ENCODE measurements around the gene C11orf68.

Gene C11orf68

GRCh38 chr11:65870706-65871681, 47.9 kb downstream of the C11orf68 start:
- no peak overlapping the region for H3K27ac ChIP-seq (replicated peaks; ENCODE audit: low read length)
- no peak overlapping the region for H3K18ac ChIP-seq (ENCODE audit: low read length)
- H2AFZ ChIP-seq (ENCODE audit: low read length) = peak overlapping the region; percentile 75
- peak overlapping the region; percentile 71 for H2BK15ac ChIP-seq (ENCODE audit: low read length)
- H3K9me3 ChIP-seq (replicated peaks in 1 of 2; ENCODE audit: control insufficient read depth in 2 of 2, insufficient read depth in 1 of 2, low read depth in 1 of 2, low read length in 2 of 2) = no peaks in the 10 kb centered on the region
- no peak overlapping the region for H3K4me2 ChIP-seq (ENCODE audit: insufficient read depth, low read length, poor library complexity, severe bottlenecking)
- no peak overlapping the region for H2BK5ac ChIP-seq (ENCODE audit: low read length)
- no peak overlapping the region for H4K91ac ChIP-seq (ENCODE audit: low read depth, low read length, poor library complexity)
- peak overlapping the region; percentile 16 for H2BK12ac ChIP-seq (ENCODE audit: low read length)
- no peak overlapping the region for H3K9ac ChIP-seq (ENCODE audit: low read depth, low read length, poor library complexity)
- H3K79me1 ChIP-seq (ENCODE audit: low read depth, low read length) = peaks cover 3% of the 10 kb centered on the region
- no peak overlapping the region for H3K14ac ChIP-seq (ENCODE audit: low read length)
- peaks cover 0 to 5% (median 0%) of the 10 kb centered on the region in 3 experiments for H3K27me3 ChIP-seq (ENCODE audit: control insufficient read depth in 3 of 3, insufficient read depth in 3 of 3, low read depth in 1 of 3, low read length in 3 of 3)
- H3K23ac ChIP-seq (ENCODE audit: low read depth, low read length, poor library complexity) = peak overlapping the region; percentile 47
- DNase-seq (ENCODE audit: low spot score) = no peak
- H3K36me3 ChIP-seq (replicated peaks in 1 of 2; ENCODE audit: control insufficient read depth in 2 of 2, insufficient read depth in 2 of 2, low read length in 2 of 2) = peaks cover 4 to 19% of the 10 kb centered on the region in 2 donors
- H2BK120ac ChIP-seq (ENCODE audit: low read depth, low read length) = no peak overlapping the region
- no peak overlapping the region for H4K8ac ChIP-seq (ENCODE audit: low read depth, low read length)
- no CpG with 5 or more reads among the region's 24 CpGs for WGBS, 2 donors (ENCODE audit: extremely low coverage in 2 of 2, insufficient read length in 2 of 2, insufficient replicate concordance in 1 of 2)
- no peak overlapping the region for H3K4ac ChIP-seq (ENCODE audit: low read length)
- H2AK5ac ChIP-seq (ENCODE audit: low read depth, low read length) = peak overlapping the region; percentile 94
- H3K4me3 ChIP-seq (ENCODE audit: low read length in 2 of 2) = no peak overlapping the region
- peaks cover 5 to 22% of the 10 kb centered on the region in 2 donors for H3K4me1 ChIP-seq (ENCODE audit: control insufficient read depth in 2 of 2, insufficient read depth in 1 of 2, low read depth in 1 of 2, low read length in 2 of 2)

DNA sequence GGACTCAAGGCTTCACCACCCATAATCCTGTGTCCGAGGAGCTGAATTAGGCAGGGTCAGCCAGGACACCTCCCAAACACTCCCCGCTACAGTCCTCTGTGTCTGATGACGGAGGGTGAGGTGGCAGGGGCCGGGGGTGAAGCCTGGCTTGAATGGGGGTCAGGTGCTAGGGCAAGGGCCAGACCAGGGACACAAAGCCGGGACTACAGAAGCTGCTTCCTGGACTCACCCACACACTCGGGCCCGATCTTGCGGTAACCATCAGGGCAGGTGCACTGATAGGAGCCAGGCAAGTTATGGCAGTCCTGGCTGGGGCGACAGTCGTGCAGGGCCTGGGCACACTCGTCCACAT, 48.6 kb downstream of the C11orf68 start:
- Histone ChIP-seq H3K9me3 (replicated peaks in 1 of 2; ENCODE audit: control insufficient read depth in 2 of 2, insufficient read depth in 1 of 2, low read depth in 1 of 2, low read length in 2 of 2) (no peaks in the 10 kb centered on the region), H3K27me3 (ENCODE audit: control insufficient read depth in 3 of 3, insufficient read depth in 3 of 3, low read depth in 1 of 3, low read length in 3 of 3) (peaks cover 0 to 5% (median 0%) of the 10 kb centered on the region in 3 experiments), H4K8ac (ENCODE audit: low read depth, low read length) (no peak overlapping the region), H2AK5ac (ENCODE audit: low read depth, low read length) (peak overlapping the region; percentile 13), H2BK12ac (ENCODE audit: low read length) (no peak overlapping the region), H3K4me2 (ENCODE audit: insufficient read depth, low read length, poor library complexity, severe bottlenecking) (no peak overlapping the region), H4K91ac (ENCODE audit: low read depth, low read length, poor library complexity) (peak overlapping the region; percentile 89), H2BK15ac (ENCODE audit: low read length) (no peak overlapping the region), H3K79me1 (ENCODE audit: low read depth, low read length) (peaks cover 3% of the 10 kb centered on the region), H3K9ac (ENCODE audit: low read depth, low read length, poor library complexity) (no peak overlapping the region), H3K4ac (ENCODE audit: low read length) (no peak overlapping the region), H3K14ac (ENCODE audit: low read length) (no peak overlapping the region), H3K27ac (replicated peaks; ENCODE audit: low read length) (no peak overlapping the region), H3K4me3 (ENCODE audit: low read length in 2 of 2) (no peak overlapping the region), H2BK5ac (ENCODE audit: low read length) (peak overlapping the region; percentile 43), H3K18ac (ENCODE audit: low read length) (peak overlapping the region; percentile 32), H2AFZ (ENCODE audit: low read length) (no peak overlapping the region), H3K36me3 (replicated peaks in 1 of 2; ENCODE audit: control insufficient read depth in 2 of 2, insufficient read depth in 2 of 2, low read length in 2 of 2) (peaks cover 6 to 26% of the 10 kb centered on the region in 2 donors), H2BK120ac (ENCODE audit: low read depth, low read length) (no peak overlapping the region), H3K4me1 (ENCODE audit: control insufficient read depth in 2 of 2, insufficient read depth in 1 of 2, low read depth in 1 of 2, low read length in 2 of 2) (peaks cover 5 to 22% of the 10 kb centered on the region in 2 donors), H3K23ac (ENCODE audit: low read depth, low read length, poor library complexity) (peak overlapping the region; percentile 87)
- no CpG with 5 or more reads among the region's 11 CpGs for WGBS, 2 donors (ENCODE audit: extremely low coverage in 2 of 2, insufficient read length in 2 of 2, insufficient replicate concordance in 1 of 2)
- DNase-seq (ENCODE audit: low spot score) = no peak

- no peak overlapping the region for H3K27ac ChIP-seq (replicated peaks; ENCODE audit: low read length)
- DNase-seq (ENCODE audit: low spot score) = no peak
- no peak overlapping the region for H2AFZ ChIP-seq (ENCODE audit: low read length)
- WGBS, 2 donors (ENCODE audit: extremely low coverage in 2 of 2, insufficient read length in 2 of 2, insufficient replicate concordance in 1 of 2) = no CpG with 5 or more reads among the region's 24 CpGs
- no peak overlapping the region for H3K18ac ChIP-seq (ENCODE audit: low read length)
- H4K8ac ChIP-seq (ENCODE audit: low read depth, low read length) = peak overlapping the region; percentile 88
- no peak overlapping the region for H3K4me3 ChIP-seq (ENCODE audit: low read length in 2 of 2)
- peak overlapping the region; percentile 87 for H3K23ac ChIP-seq (ENCODE audit: low read depth, low read length, poor library complexity)
- H2AK5ac ChIP-seq (ENCODE audit: low read depth, low read length) = peak overlapping the region; percentile 91
- H3K36me3 ChIP-seq (replicated peaks in 1 of 2; ENCODE audit: control insufficient read depth in 2 of 2, insufficient read depth in 2 of 2, low read length in 2 of 2) = peaks cover 9 to 31% of the 10 kb centered on the region in 2 donors
- H2BK12ac ChIP-seq (ENCODE audit: low read length) = peak overlapping the region; percentile 31
- peaks cover 5 to 22% of the 10 kb centered on the region in 2 donors for H3K4me1 ChIP-seq (ENCODE audit: control insufficient read depth in 2 of 2, insufficient read depth in 1 of 2, low read depth in 1 of 2, low read length in 2 of 2)
- no peak overlapping the region for H3K9ac ChIP-seq (ENCODE audit: low read depth, low read length, poor library complexity)
- H3K79me1 ChIP-seq (ENCODE audit: low read depth, low read length) = peaks cover 3% of the 10 kb centered on the region
- no peaks in the 10 kb centered on the region for H3K9me3 ChIP-seq (replicated peaks in 1 of 2; ENCODE audit: control insufficient read depth in 2 of 2, insufficient read depth in 1 of 2, low read depth in 1 of 2, low read length in 2 of 2)
- H2BK5ac ChIP-seq (ENCODE audit: low read length) = peak overlapping the region; percentile 43
- peak overlapping the region; percentile 89 for H4K91ac ChIP-seq (ENCODE audit: low read depth, low read length, poor library complexity)
- H3K27me3 ChIP-seq (ENCODE audit: control insufficient read depth in 3 of 3, insufficient read depth in 3 of 3, low read depth in 1 of 3, low read length in 3 of 3) = peaks cover 0 to 5% (median 0%) of the 10 kb centered on the region in 3 experiments
- no peak overlapping the region for H3K14ac ChIP-seq (ENCODE audit: low read length)
- H2BK120ac ChIP-seq (ENCODE audit: low read depth, low read length) = no peak overlapping the region
- H3K4ac ChIP-seq (ENCODE audit: low read length) = no peak overlapping the region
- H3K4me2 ChIP-seq (ENCODE audit: insufficient read depth, low read length, poor library complexity, severe bottlenecking) = no peak overlapping the region
- H2BK15ac ChIP-seq (ENCODE audit: low read length) = no peak overlapping the region
Observed at GRCh38 chr11:65869643-65870306, 49.1 kb downstream of the C11orf68 start.

- no peak overlapping the region for H2AK5ac ChIP-seq (ENCODE audit: low read depth, low read length)
- H3K4ac ChIP-seq (ENCODE audit: low read length) = no peak overlapping the region
- H3K18ac ChIP-seq (ENCODE audit: low read length) = no peak overlapping the region
- H2BK120ac ChIP-seq (ENCODE audit: low read depth, low read length) = no peak overlapping the region
- no peak overlapping the region for H2BK5ac ChIP-seq (ENCODE audit: low read length)
- no CpG with 5 or more reads among the region's 3 CpGs for WGBS, 2 donors (ENCODE audit: extremely low coverage in 2 of 2, insufficient read length in 2 of 2, insufficient replicate concordance in 1 of 2)
- peaks cover 0 to 5% (median 0%) of the 10 kb centered on the region in 3 experiments for H3K27me3 ChIP-seq (ENCODE audit: control insufficient read depth in 3 of 3, insufficient read depth in 3 of 3, low read depth in 1 of 3, low read length in 3 of 3)
- H3K4me1 ChIP-seq (ENCODE audit: control insufficient read depth in 2 of 2, insufficient read depth in 1 of 2, low read depth in 1 of 2, low read length in 2 of 2) = peaks cover 5 to 22% of the 10 kb centered on the region in 2 donors
- H4K8ac ChIP-seq (ENCODE audit: low read depth, low read length) = no peak overlapping the region
- no peak overlapping the region for H3K23ac ChIP-seq (ENCODE audit: low read depth, low read length, poor library complexity)
- H3K79me1 ChIP-seq (ENCODE audit: low read depth, low read length) = peaks cover 3% of the 10 kb centered on the region
- DNase-seq (ENCODE audit: low spot score) = no peak
- no peak overlapping the region for H4K91ac ChIP-seq (ENCODE audit: low read depth, low read length, poor library complexity)
- H3K4me3 ChIP-seq (ENCODE audit: low read length in 2 of 2) = no peak overlapping the region
- no peak overlapping the region for H3K9ac ChIP-seq (ENCODE audit: low read depth, low read length, poor library complexity)
- no peak overlapping the region for H3K27ac ChIP-seq (replicated peaks; ENCODE audit: low read length)
- no peaks in the 10 kb centered on the region for H3K9me3 ChIP-seq (replicated peaks in 1 of 2; ENCODE audit: control insufficient read depth in 2 of 2, insufficient read depth in 1 of 2, low read depth in 1 of 2, low read length in 2 of 2)
- no peak overlapping the region for H3K4me2 ChIP-seq (ENCODE audit: insufficient read depth, low read length, poor library complexity, severe bottlenecking)
- H3K14ac ChIP-seq (ENCODE audit: low read length) = no peak overlapping the region
- H2AFZ ChIP-seq (ENCODE audit: low read length) = no peak overlapping the region
- no peak overlapping the region for H2BK15ac ChIP-seq (ENCODE audit: low read length)
- no peak overlapping the region for H2BK12ac ChIP-seq (ENCODE audit: low read length)
- H3K36me3 ChIP-seq (replicated peaks in 1 of 2; ENCODE audit: control insufficient read depth in 2 of 2, insufficient read depth in 2 of 2, low read length in 2 of 2) = peaks cover 17 to 40% of the 10 kb centered on the region in 2 donors
Observed at GRCh38 chr11:65868907-65869306, 50.0 kb downstream of the C11orf68 start.
